ENCODE measurements around the gene PKLR.

The PKLR gene

DNA sequence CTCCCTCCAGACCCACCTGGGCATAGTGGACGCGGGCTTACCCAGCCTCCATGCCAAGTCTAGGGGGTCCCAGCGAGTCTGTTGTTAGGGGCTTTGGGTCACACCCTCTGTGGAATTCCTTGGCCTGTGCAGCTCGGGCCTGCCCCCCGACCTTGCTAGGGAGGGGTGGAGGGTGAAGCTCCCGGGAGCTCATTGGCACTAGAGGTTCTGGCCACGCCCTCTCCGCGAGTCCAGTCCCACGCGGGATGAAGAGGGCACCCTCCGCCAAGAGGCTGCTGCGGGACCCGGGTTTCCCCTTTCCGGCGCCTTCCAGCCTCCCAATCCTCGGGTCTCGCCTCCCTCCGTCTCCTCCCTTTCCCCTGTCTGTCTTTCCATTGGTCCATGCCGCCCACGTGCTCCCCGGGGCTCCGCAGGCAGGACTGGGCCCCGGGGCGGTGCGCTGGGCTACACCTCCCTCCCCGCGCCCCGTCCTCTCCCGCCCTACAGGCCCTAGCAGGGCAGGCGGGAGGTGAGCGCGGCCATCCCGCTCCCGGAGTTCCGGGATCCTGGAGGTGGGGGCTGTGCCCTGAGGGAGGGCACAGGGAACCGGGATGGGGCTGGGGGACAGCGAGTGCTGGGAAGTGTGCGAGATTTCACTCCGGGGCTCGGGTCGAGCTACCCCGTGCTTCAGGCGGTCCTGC is 22.9 kb upstream of the PKLR start:
- peaks cover 21% of the 10 kb centered on the region for H3K4me1 ChIP-seq (ENCODE audit: control insufficient read depth, low read depth, low read length)
- peak overlapping the region; percentile 97 for H3K4me3 ChIP-seq (ENCODE audit: low read length)
- H3K27ac ChIP-seq (ENCODE audit: low read length): no peak overlapping the region
- H3K36me3 ChIP-seq (ENCODE audit: control insufficient read depth, low read depth, low read length): peaks cover 3% of the 10 kb centered on the region
- no peaks in the 10 kb centered on the region for H3K9me3 ChIP-seq (ENCODE audit: control insufficient read depth, low read depth, low read length)
- H3K9ac ChIP-seq (ENCODE audit: low read length): peak overlapping the region; percentile 70
- H3K27me3 ChIP-seq (ENCODE audit: control insufficient read depth, insufficient read depth, low read length): peaks cover 16% of the 10 kb centered on the region

DNA sequence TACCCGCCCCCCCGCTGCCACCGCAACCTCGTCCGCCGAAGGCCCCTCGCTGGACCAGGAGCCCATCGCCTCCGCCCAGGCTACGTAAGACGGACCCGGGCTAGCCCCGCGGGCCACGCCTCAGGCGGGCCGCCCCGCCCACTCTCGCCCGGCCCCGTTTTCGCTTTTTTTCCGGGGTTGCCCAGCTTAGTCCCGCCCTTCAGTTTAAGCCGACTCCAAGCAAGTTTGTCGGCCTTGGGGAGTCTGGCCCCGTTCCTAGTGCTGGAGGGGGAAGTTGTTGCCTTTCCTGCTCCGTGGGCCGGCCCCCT is 22.4 kb upstream of the PKLR start:
- H3K9ac ChIP-seq (ENCODE audit: low read length): peak overlapping the region; percentile 69
- peaks cover 21% of the 10 kb centered on the region for H3K4me1 ChIP-seq (ENCODE audit: control insufficient read depth, low read depth, low read length)
- no peak overlapping the region for H3K27ac ChIP-seq (ENCODE audit: low read length)
- H3K36me3 ChIP-seq (ENCODE audit: control insufficient read depth, low read depth, low read length): peaks cover 8% of the 10 kb centered on the region
- peaks cover 16% of the 10 kb centered on the region for H3K27me3 ChIP-seq (ENCODE audit: control insufficient read depth, insufficient read depth, low read length)
- peak overlapping the region; percentile 97 for H3K4me3 ChIP-seq (ENCODE audit: low read length)
- no peaks in the 10 kb centered on the region for H3K9me3 ChIP-seq (ENCODE audit: control insufficient read depth, low read depth, low read length)

DNA sequence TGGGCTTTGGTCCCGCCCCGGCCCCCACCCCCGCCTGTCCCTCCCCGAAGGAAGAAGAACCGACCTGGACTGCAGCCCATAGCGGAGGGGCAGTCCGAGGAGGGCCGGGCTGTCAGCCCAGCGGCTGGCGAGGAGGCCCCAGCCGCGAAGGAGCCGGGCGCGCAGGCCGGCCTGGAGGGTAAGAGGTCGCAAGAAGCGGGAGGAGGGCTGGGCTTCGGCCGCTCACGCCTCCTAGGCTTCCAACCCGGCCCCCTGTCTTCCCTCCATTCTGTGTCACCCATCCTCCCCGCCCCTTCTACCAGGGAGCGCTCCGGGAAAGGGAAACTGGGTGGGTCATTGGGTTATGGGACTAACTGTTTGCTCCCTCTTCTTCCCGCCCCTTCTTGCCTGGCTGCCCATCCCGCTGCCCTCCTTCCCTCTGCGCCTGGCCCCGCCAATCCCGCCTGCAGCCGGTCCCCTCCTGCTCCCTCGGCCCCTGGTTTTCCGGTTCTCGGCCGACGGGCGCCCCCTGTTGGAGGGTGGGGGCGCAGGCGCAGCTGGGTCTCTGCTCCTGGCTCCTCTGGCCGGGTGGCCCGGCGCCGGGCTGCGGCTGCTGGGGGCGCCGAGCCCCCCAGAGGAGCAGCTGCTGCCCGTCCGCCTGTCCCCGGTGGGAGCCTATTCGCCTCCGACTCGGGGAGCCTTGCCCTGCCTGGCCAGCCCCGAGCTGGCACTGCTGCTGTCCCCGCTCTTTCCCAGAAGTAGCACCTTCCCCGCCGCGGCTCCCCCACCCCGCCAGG is 21.9 kb upstream of the PKLR start:
- Histone ChIP-seq H3K27me3 (ENCODE audit: control insufficient read depth, insufficient read depth, low read length) (peaks cover 16% of the 10 kb centered on the region), H3K27ac (ENCODE audit: low read length) (no peak overlapping the region), H3K36me3 (ENCODE audit: control insufficient read depth, low read depth, low read length) (peaks cover 13% of the 10 kb centered on the region), H3K9ac (ENCODE audit: low read length) (no peak overlapping the region), H3K4me3 (ENCODE audit: low read length) (peak overlapping the region; percentile 97), H3K9me3 (ENCODE audit: control insufficient read depth, low read depth, low read length) (no peaks in the 10 kb centered on the region), H3K4me1 (ENCODE audit: control insufficient read depth, low read depth, low read length) (peaks cover 21% of the 10 kb centered on the region)

DNA sequence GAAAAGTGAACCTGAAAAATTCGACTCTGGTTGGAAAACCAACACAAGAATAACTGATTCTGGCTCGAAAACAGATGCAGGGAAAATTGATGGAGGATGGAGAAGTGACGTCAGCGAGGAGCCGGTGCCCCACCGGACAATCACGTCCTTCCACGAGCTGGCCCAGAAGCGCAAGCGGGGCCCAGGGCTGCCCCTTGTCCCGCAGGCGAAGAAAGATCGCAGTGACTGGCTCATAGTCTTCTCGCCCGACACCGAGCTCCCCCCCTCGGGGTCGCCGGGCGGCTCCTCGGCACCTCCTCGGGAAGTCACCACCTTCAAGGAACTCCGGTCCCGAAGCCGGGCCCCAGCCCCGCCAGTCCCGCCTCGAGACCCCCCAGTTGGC is 21.3 kb upstream of the PKLR start:
- peaks cover 21% of the 10 kb centered on the region for H3K4me1 ChIP-seq (ENCODE audit: control insufficient read depth, low read depth, low read length)
- H3K36me3 ChIP-seq (ENCODE audit: control insufficient read depth, low read depth, low read length): peaks cover 18% of the 10 kb centered on the region
- H3K9me3 ChIP-seq (ENCODE audit: control insufficient read depth, low read depth, low read length): no peaks in the 10 kb centered on the region
- peak overlapping the region; percentile 97 for H3K4me3 ChIP-seq (ENCODE audit: low read length)
- H3K27ac ChIP-seq (ENCODE audit: low read length): no peak overlapping the region
- H3K27me3 ChIP-seq (ENCODE audit: control insufficient read depth, insufficient read depth, low read length): peaks cover 16% of the 10 kb centered on the region
- no peak overlapping the region for H3K9ac ChIP-seq (ENCODE audit: low read length)

DNA sequence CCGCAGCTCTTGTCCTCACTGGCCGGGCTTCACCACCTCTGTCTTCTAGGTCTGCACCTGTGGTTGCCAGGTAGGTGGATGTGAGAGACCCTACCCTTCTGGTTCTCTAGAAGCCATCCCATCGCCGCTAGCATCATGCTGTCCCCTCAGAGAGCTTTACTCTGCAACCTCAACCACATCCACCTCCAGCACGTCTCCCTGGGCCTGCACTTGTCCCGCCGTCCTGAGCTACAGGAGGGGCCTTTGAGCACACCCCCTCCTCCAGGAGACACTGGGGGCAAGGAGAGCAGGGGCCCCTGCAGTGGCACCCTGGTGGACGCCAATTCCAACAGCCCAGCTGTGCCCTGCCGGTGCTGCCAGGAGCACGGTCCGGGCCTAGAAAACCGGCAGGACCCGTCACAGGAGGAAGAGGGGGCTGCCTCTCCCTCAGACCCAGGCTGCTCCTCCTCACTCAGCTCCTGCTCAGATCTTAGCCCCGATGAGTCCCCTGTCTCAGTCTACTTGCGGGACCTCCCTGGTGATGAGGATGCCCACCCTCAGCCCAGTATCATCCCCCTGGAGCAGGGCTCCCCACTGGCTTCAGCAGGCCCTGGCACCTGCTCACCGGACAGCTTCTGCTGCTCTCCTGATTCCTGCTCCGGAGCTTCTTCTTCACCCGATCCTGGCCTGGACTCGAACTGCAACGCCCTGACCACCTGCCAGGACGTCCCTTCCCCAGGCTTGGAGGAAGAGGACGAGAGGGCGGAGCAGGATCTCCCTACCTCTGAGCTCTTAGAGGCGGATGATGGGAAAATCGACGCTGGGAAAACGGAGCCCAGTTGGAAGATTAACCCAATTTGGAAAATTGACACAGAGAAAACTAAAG is 20.6 kb upstream of the PKLR start:
- H3K36me3 ChIP-seq (ENCODE audit: control insufficient read depth, low read depth, low read length): peaks cover 24% of the 10 kb centered on the region
- no peak overlapping the region for H3K9ac ChIP-seq (ENCODE audit: low read length)
- H3K9me3 ChIP-seq (ENCODE audit: control insufficient read depth, low read depth, low read length): no peaks in the 10 kb centered on the region
- peaks cover 21% of the 10 kb centered on the region for H3K4me1 ChIP-seq (ENCODE audit: control insufficient read depth, low read depth, low read length)
- peak overlapping the region; percentile 97 for H3K4me3 ChIP-seq (ENCODE audit: low read length)
- H3K27me3 ChIP-seq (ENCODE audit: control insufficient read depth, insufficient read depth, low read length): peaks cover 16% of the 10 kb centered on the region
- H3K27ac ChIP-seq (ENCODE audit: low read length): no peak overlapping the region

DNA sequence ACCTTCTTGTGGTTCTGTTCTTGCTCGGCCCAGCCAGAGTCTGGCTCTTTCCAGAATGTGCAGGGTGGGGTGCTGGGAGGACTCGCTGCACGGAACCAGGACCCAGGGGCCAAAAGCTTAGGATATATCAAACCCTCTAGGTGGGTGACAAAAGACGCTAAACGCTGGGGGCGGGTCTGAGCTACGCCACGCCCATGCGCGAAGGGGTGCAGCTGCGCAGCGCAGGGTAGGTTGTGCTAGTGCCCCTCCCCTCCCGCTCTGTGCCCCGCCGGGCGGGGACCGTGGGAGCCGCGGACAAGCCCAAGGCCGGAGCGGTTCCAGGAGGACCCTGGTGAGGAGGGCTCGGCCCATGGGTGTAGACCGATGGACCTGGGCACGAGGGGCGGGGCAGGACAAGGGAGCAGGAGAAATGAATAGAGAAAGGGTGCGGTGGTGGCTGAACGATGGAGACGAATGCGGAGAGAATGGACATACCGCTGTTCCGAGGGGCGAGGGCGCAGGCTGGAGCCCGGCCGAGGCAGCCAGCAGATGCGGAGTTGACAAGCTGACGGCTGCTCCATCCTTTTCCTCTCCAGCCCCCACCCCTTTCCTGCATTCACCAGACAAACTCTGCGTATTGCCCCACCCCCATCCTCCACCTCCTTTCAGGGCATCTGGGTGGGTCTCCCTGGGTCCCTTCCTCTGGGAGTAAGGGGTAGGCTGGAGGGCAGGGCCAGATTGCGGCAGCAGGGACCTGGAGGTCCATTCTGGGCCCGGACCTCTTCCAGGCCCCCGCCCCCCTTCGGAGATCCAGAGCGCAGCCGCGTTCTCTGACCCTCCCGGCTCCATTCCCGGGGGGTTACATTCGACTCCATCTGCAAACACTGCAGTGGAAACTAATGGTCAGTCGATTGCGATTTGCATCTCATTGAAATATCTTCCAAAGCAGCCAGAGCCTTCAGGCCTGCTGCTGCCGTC is 19.7 kb upstream of the PKLR start, which contains the start of gene RUSC1:
Gene RUSC1, plus strand, starts transcription at position 234 of the 957 bp plus-strand sequence. CDS start 880 bp downstream, outside the sequence.
- Histone ChIP-seq H3K27me3 (ENCODE audit: control insufficient read depth, insufficient read depth, low read length) (peaks cover 16% of the 10 kb centered on the region), H3K9ac (ENCODE audit: low read length) (peak within 1 kb of the TSS; percentile 11), H3K27ac (ENCODE audit: low read length) (no peak within 1 kb of the TSS), H3K36me3 (ENCODE audit: control insufficient read depth, low read depth, low read length) (peaks cover 25% of the 10 kb centered on the region), H3K4me1 (ENCODE audit: control insufficient read depth, low read depth, low read length) (peaks cover 21% of the 10 kb centered on the region), H3K9me3 (ENCODE audit: control insufficient read depth, low read depth, low read length) (no peaks in the 10 kb centered on the region), H3K4me3 (ENCODE audit: low read length) (peak within 1 kb of the TSS; percentile 97)

DNA sequence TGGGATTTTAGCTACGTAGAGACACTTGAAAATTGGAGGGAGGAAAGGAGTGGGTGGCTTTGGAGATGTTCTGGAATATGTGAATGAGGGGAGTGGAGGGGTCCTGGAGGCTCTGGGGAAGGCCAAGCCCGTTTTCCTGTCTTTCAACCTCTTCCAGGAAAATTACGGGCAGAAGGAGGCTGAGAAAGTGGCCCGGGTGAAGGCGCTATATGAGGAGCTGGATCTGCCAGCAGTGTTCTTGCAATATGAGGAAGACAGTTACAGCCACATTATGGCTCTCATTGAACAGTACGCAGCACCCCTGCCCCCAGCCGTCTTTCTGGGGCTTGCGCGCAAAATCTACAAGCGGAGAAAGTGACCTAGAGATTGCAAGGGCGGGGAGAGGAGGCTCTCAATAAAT is 19.0 kb upstream of the PKLR start:
- peaks cover 25% of the 10 kb centered on the region for H3K36me3 ChIP-seq (ENCODE audit: control insufficient read depth, low read depth, low read length)
- no peak overlapping the region for H3K9ac ChIP-seq (ENCODE audit: low read length)
- peak overlapping the region; percentile 97 for H3K4me3 ChIP-seq (ENCODE audit: low read length)

DNA sequence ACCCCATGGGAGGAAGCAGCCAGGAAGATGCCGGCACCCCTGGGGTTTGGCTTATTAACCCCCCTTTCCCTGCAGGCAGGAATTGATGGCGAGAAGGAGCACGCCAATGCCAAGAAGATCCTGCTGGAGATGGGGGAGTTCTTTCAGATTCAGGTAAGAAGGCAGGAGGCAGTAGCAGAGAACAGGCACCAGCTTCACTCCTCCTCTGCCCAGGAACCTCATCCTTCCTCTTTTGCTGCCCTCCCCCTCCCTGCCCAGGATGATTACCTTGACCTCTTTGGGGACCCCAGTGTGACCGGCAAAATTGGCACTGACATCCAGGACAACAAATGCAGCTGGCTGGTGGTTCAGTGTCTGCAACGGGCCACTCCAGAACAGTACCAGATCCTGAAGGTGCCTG is 18.3 kb upstream of the PKLR start:
- peaks cover 17% of the 10 kb centered on the region for H3K4me1 ChIP-seq (ENCODE audit: control insufficient read depth, low read depth, low read length)
- peaks cover 16% of the 10 kb centered on the region for H3K27me3 ChIP-seq (ENCODE audit: control insufficient read depth, insufficient read depth, low read length)
- no peak overlapping the region for H3K27ac ChIP-seq (ENCODE audit: low read length)
- no peaks in the 10 kb centered on the region for H3K9me3 ChIP-seq (ENCODE audit: control insufficient read depth, low read depth, low read length)
- no peak overlapping the region for H3K4me3 ChIP-seq (ENCODE audit: low read length)
- H3K36me3 ChIP-seq (ENCODE audit: control insufficient read depth, low read depth, low read length): peaks cover 31% of the 10 kb centered on the region
- no peak overlapping the region for H3K9ac ChIP-seq (ENCODE audit: low read length)

More for the DNA sequence above, 19.0 kb upstream of the PKLR start:
- H3K4me1 ChIP-seq (ENCODE audit: control insufficient read depth, low read depth, low read length): peaks cover 18% of the 10 kb centered on the region
- no peak overlapping the region for H3K27ac ChIP-seq (ENCODE audit: low read length)
- H3K9me3 ChIP-seq (ENCODE audit: control insufficient read depth, low read depth, low read length): no peaks in the 10 kb centered on the region
- H3K27me3 ChIP-seq (ENCODE audit: control insufficient read depth, insufficient read depth, low read length): peaks cover 16% of the 10 kb centered on the region

DNA sequence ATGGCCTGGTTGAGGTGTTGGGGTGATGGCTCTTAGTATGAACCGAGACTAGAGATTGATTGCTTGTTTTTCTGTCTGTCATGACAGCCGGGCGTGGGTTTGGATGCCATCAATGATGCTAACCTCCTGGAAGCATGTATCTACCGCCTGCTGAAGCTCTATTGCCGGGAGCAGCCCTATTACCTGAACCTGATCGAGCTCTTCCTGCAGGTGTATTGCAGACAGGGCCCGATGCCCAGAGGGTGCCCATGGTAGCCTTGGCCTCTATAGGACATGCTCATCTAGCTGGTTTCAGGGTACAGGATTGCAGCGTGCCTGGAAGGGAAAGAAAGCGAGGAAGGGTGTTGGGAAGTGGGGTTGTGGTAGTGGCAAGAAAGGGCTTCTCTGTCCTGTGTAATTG is 16.8 kb upstream of the PKLR start:
- Histone ChIP-seq H3K4me1 (ENCODE audit: control insufficient read depth, low read depth, low read length) (peaks cover 17% of the 10 kb centered on the region), H3K9me3 (ENCODE audit: control insufficient read depth, low read depth, low read length) (no peaks in the 10 kb centered on the region), H3K4me3 (ENCODE audit: low read length) (no peak overlapping the region), H3K27ac (ENCODE audit: low read length) (no peak overlapping the region), H3K36me3 (ENCODE audit: control insufficient read depth, low read depth, low read length) (peaks cover 38% of the 10 kb centered on the region), H3K9ac (ENCODE audit: low read length) (no peak overlapping the region), H3K27me3 (ENCODE audit: control insufficient read depth, insufficient read depth, low read length) (peaks cover 16% of the 10 kb centered on the region)

DNA sequence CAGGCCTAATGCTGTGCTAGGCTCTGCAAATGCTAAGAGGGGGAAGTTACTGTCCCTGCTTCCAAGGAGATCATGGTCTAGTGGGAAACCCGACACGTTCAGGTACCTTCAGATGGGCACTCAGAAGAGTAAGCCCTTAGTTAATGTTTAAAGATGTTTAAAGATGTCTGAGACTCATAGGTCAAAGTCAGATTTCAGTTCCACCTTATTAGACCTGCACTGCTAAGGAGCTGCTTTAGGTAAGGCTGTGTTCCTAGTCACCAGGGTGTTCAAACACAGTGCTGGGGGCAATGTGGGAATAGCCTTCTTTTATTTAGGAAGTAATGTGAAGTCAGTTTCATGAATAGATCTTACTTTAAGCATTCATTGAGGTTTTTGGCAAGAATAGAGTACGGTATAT is 15.7 kb upstream of the PKLR start:
- Histone ChIP-seq H3K27ac (ENCODE audit: low read length) (no peak overlapping the region), H3K9me3 (ENCODE audit: control insufficient read depth, low read depth, low read length) (no peaks in the 10 kb centered on the region), H3K36me3 (ENCODE audit: control insufficient read depth, low read depth, low read length) (peaks cover 45% of the 10 kb centered on the region), H3K9ac (ENCODE audit: low read length) (no peak overlapping the region), H3K4me3 (ENCODE audit: low read length) (no peak overlapping the region), H3K4me1 (ENCODE audit: control insufficient read depth, low read depth, low read length) (peaks cover 10% of the 10 kb centered on the region), H3K27me3 (ENCODE audit: control insufficient read depth, insufficient read depth, low read length) (peaks cover 9% of the 10 kb centered on the region)

Measured in iPS-18a (cell line).